Liver (tissue), 3 donors: Measurements from ENCODE around the gene EHMT1.

Experiments
- CTCF ChIP-seq: fragments of 150-350 bp; IDR thresholded peaks from 2 replicates; pipeline ENCODE4 v1.5.1; 2017; ENCODE audit warnings: improper control_type of control experiment, low read depth, low read length; ENCODE audit not compliant: missing input control
- HNF4A ChIP-seq, 2 donors: conservative IDR thresholded peaks; 2 replicates each; pipeline ENCODE4 v1.6.1; 2016; ENCODE audit warnings: antibody characterized with exemption in 2 of 2, mild to moderate bottlenecking in 2 of 2
- MAX ChIP-seq: IDR thresholded peaks from 2 replicates; pipeline ENCODE4 v1.6.1; 2016; ENCODE audit warnings: antibody characterized with exemption
- RAD21 ChIP-seq, 2 donors: IDR thresholded peaks; 2 replicates each; pipeline ENCODE4 v1.6.1; 2016; ENCODE audit warnings: antibody characterized with exemption in 2 of 2, mild to moderate bottlenecking in 2 of 2
- REST ChIP-seq: IDR thresholded peaks from 2 replicates; pipeline ENCODE4 v1.6.1; 2016; ENCODE audit warnings: antibody characterized with exemption, mild to moderate bottlenecking
- SP1 ChIP-seq: IDR thresholded peaks from 2 replicates; pipeline ENCODE4 v1.6.1; 2018; ENCODE audit warnings: antibody characterized with exemption, mild to moderate bottlenecking
- TAF1 ChIP-seq: conservative IDR thresholded peaks from 2 replicates; pipeline ENCODE4 v1.6.1; 2016; ENCODE audit warnings: antibody characterized with exemption, mild to moderate bottlenecking
- YY1 ChIP-seq: IDR thresholded peaks from 2 replicates; pipeline ENCODE4 v1.6.1; 2016; ENCODE audit warnings: antibody characterized with exemption, mild to moderate bottlenecking
- donor health status: healthy.
- donor health status: healthy.

- TF ChIP-seq CTCF (no peak), MAX (no peak), YY1 (no peak), SP1 (no peak), REST (no peak), TAF1 (no peak), RAD21 (IDR thresholded peaks at IDR 0.05) (no peak), HNF4A (conservative IDR thresholded peaks at IDR 0.05) (no peak)
These were observed 7.9 kb upstream of the EHMT1 start for GRCh38 chr9:137610944-137611343.
